ENCODE data around the gene MCTP1. TPM values are rescaled to one million over a fixed set of nuclear protein-coding genes. Genes with fewer than 3 reads are reported as not detected.

Gene MCTP1
- polyA plus RNA-seq, 3 donors: 34.4 to 72.9 (median 55.5) TPM

- H3K4me3 Mint-ChIP-seq: no peak overlapping the region
- no peak overlapping the region for H3K27ac Mint-ChIP-seq
- H3K27ac ChIP-seq (ENCODE audit: low read depth in 1 of 2, low read length in 2 of 2): no peak overlapping the region
These were observed 428.6 kb downstream of the MCTP1 start for GRCh38 chr5:94856257-94856800.

DNA sequence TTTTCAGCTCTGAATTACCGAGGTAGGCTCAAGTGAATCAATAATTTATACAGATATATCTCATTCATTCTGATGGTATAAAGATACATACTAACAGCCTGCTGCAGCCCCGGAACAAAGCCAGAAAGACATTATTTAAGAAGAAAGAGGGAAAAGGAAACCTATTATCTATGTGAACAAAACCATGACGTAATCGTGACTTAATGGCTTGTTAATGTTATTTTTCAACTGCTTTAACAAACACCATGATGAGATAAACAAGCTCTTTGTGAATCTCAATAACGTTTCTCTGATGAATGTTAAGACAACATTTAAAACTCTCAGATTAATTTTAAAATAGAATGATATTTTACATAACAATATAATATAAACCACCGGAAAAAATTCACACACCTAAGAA lies 429.4 kb downstream of the MCTP1 start:
- no CpG with 5 or more reads among the region's 6 CpGs for WGBS (ENCODE audit: insufficient coverage)
- no peaks in the 10 kb centered on the region for H3K4me1 ChIP-seq (ENCODE audit: control insufficient read depth in 1 of 2, insufficient read depth in 2 of 2, low read length in 2 of 2)
- Mint-ChIP-seq H3K27me3 (ENCODE audit: low read depth in 3 of 3) (no peaks in the 10 kb centered on the region), H3K9me3 (no peaks in the 10 kb centered on the region), H3K36me3 (peaks cover 28 to 33% of the 10 kb centered on the region in 2 donors), H3K27ac (no peak overlapping the region), H3K4me3 (no peak overlapping the region), H3K4me1 (no peaks in the 10 kb centered on the region)
- no peak overlapping the region for H2AFZ ChIP-seq (ENCODE audit: insufficient read depth, low read depth, low read length, poor library complexity, severe bottlenecking)
- H3K27me3 ChIP-seq (ENCODE audit: control insufficient read depth in 2 of 2, insufficient read depth in 2 of 2, low read length in 2 of 2): no peaks in the 10 kb centered on the region
- H3K9me3 ChIP-seq (replicated peaks in 1 of 2; ENCODE audit: control insufficient read depth in 1 of 2, insufficient read depth in 1 of 2, low read length in 2 of 2): no peaks in the 10 kb centered on the region
- peaks cover 18 to 59% of the 10 kb centered on the region in 2 donors for H3K36me3 ChIP-seq (replicated peaks in 1 of 2; ENCODE audit: control insufficient read depth in 1 of 2, insufficient read depth in 2 of 2, low read length in 2 of 2)
- no peaks in the 10 kb centered on the region for H3K79me2 ChIP-seq (ENCODE audit: insufficient read depth, low read length)
- TF ChIP-seq CTCF (IDR thresholded peaks at IDR 0.05): no peak
- DNase-seq: no peak
- no peak overlapping the region for H3K9ac ChIP-seq (ENCODE audit: insufficient read depth, low read length, poor library complexity, severe bottlenecking)
- no peaks in the 10 kb centered on the region for H4K20me1 ChIP-seq (ENCODE audit: insufficient read depth, low read length)
- H3K27ac ChIP-seq (ENCODE audit: low read depth in 1 of 2, low read length in 2 of 2): no peak overlapping the region
- H3K4me2 ChIP-seq (replicated peaks; ENCODE audit: extremely low read depth, low read length, poor library complexity, severe bottlenecking): no peak overlapping the region
- H3K4me3 ChIP-seq (replicated peaks in 1 of 3; ENCODE audit: low read depth in 2 of 3, low read length in 3 of 3): no peak overlapping the region
- intact Hi-C loops (cut with micrococcal nuclease): no loop called here

More at GRCh38 chr5:94856257-94856800, 428.6 kb downstream of the MCTP1 start:
- H3K4me2 ChIP-seq (replicated peaks; ENCODE audit: extremely low read depth, low read length, poor library complexity, severe bottlenecking): no peak overlapping the region
- no CpG with 5 or more reads among the region's 3 CpGs for WGBS (ENCODE audit: insufficient coverage)
- no peak for TF ChIP-seq CTCF (IDR thresholded peaks at IDR 0.05)
- DNase-seq: no peak
- Mint-ChIP-seq H3K4me1 (no peaks in the 10 kb centered on the region), H3K9me3 (no peaks in the 10 kb centered on the region), H3K36me3 (peaks cover 33 to 38% of the 10 kb centered on the region in 2 donors), H3K27me3 (ENCODE audit: low read depth in 3 of 3) (no peaks in the 10 kb centered on the region)
- H3K27me3 ChIP-seq (ENCODE audit: control insufficient read depth in 2 of 2, insufficient read depth in 2 of 2, low read length in 2 of 2): no peaks in the 10 kb centered on the region
- peaks cover 21 to 62% of the 10 kb centered on the region in 2 donors for H3K36me3 ChIP-seq (replicated peaks in 1 of 2; ENCODE audit: control insufficient read depth in 1 of 2, insufficient read depth in 2 of 2, low read length in 2 of 2)
- intact Hi-C loops (cut with micrococcal nuclease): no loop called here
- no peak overlapping the region for H2AFZ ChIP-seq (ENCODE audit: insufficient read depth, low read depth, low read length, poor library complexity, severe bottlenecking)
- no peaks in the 10 kb centered on the region for H3K79me2 ChIP-seq (ENCODE audit: insufficient read depth, low read length)
- no peaks in the 10 kb centered on the region for H3K9me3 ChIP-seq (replicated peaks in 1 of 2; ENCODE audit: control insufficient read depth in 1 of 2, insufficient read depth in 1 of 2, low read length in 2 of 2)
- H3K4me3 ChIP-seq (replicated peaks in 1 of 3; ENCODE audit: low read depth in 2 of 3, low read length in 3 of 3): no peak overlapping the region
- no peaks in the 10 kb centered on the region for H4K20me1 ChIP-seq (ENCODE audit: insufficient read depth, low read length)
- H3K4me1 ChIP-seq (ENCODE audit: control insufficient read depth in 1 of 2, insufficient read depth in 2 of 2, low read length in 2 of 2): no peaks in the 10 kb centered on the region
- H3K9ac ChIP-seq (ENCODE audit: insufficient read depth, low read length, poor library complexity, severe bottlenecking): no peak overlapping the region
